ENCODE results near the gene ARHGAP45.
"Not testable (repeated sequence)": the region's sequence is repeated elsewhere in the genome, so short reads cannot be mapped to it uniquely, and the experiment has no call there.

ARHGAP45 gene

GRCh38 chr19:1105873-1106840 is 39.2 kb downstream of the ARHGAP45 start:
- no peak for DNase-seq

DNA sequence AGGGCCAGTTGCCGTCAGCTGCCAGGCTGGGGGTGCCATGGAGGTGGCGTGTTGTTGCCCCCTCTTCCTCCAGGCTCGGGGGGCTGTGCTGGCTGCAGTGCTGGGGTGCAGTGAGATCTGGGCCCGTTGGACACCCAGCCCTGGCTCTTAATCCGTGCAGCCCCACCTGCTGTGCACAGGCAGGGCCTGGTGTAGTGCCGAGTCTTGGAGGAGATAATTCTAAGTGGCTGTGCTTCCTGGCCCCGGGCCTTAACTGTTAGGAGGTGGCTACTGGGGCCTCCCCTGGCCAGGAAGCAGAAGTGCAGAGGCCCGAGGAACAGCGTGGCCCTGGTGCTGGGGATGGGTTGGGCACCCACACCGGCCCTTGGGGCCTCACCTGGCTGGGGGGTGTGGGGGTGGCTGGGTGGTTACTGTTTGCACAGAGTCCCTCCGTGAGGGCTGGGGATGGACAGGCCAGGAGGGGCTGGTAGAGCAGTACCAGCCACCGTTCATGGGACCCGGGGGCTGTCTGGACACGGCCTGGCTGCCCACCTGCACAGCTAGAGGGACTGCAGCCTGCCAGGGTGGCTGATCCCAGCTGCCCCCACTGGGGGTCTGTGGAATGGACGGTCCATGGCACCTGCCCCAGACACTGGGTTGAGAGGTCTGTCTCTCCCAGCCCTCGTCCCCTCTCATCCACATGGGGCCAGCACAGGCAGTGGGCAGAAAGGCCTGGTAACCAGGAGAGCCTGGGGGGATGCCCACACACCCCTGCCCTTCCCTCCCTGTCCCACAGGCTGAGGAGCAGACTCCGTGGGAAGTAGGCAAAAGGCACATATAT is 40.1 kb downstream of the ARHGAP45 start:
- DNase-seq = no peak

DNA sequence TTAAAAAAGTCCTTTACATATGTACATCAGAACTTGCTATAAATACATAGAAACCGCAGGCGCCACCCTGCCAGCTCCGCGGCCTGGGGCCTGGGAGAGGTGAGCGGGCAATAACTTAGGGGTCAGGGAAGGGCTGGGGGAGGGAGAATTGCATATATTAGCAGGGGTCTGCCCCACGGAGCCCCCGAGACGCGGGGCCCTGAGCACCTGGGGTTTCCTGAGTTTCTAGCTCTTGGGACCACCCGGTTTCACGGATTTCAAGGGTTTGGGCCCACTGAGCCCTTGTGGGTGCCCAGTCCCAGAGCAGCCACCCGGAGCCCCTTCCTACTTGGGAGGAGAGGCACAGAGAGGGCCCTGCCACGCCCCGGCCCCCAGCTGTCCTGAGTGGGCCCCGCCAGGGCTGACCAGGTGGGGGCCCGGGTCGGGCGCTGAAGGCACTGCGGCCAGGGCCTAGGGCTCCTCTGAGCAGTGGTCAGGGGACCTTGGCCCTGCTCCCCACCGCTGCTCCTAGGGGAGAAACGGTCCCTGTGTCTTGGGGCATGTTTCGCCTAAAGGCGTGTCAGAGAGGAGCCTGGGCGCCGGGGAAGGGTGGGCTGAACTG is 40.8 kb downstream of the ARHGAP45 start:
- no peak for DNase-seq

DNA sequence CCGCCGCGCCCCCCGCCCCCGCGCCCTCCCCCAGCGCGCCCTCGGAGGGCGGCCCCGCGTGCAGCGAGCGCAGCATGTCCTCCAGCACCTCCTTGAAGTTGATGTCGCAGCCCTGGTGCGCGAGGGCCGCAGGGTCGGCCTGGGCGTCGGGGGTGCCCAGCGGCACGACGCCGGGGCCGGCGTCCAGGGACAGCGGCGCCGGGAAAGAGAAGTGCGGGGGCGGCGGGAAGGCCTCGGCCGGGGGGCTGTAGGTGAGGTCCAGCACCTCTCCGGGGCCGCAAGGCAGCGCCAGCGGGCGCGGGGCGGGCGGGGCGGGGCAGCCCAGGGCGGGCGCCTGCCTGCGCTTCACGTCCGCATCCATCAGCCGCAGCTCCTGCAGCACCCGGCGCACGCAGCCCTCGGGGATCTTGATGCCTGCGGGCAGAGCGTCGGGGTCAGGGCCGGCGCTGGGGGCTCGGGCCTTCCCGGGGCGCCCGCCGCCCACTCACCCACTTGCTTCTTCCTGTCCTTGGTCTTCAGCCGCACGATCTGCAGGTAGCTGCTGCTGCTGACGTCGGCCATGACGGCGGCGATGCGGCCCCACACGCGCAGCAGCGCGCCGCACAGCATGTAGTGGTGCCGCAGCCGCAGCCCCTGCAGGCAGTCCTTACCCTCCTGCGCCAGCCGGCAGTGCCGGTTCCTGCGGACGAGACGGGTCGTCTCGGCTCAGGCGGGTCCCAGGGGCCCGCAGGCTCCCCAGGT is 41.5 kb downstream of the ARHGAP45 start:
- no peak for DNase-seq

DNA sequence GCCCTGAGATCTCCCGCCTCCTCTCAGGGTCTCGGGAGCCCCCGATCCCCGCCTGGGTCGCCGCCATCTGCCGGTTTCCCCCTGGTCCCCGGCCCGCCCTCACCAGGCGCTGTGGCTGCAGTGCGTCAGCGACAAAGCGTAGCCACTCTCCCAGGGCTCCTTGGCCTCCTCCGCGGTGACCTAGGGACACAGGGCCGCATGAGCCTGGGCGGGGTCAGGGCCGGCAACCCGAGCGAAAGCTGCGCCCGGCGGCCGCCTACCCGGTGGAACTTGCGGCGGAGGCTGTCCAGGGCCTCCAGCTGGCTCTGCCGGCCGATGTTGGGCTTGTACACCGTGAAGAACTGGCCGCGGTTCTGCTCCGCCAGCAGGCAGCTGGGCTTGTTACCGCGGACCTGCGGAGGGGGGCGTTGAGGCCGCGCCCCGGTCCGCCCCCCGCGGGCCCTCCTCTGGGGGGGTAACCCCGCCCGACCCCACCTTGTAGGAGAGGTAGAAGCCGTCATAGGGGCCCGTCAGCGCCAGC is 42.1 kb downstream of the ARHGAP45 start:
- no peak for DNase-seq

DNA sequence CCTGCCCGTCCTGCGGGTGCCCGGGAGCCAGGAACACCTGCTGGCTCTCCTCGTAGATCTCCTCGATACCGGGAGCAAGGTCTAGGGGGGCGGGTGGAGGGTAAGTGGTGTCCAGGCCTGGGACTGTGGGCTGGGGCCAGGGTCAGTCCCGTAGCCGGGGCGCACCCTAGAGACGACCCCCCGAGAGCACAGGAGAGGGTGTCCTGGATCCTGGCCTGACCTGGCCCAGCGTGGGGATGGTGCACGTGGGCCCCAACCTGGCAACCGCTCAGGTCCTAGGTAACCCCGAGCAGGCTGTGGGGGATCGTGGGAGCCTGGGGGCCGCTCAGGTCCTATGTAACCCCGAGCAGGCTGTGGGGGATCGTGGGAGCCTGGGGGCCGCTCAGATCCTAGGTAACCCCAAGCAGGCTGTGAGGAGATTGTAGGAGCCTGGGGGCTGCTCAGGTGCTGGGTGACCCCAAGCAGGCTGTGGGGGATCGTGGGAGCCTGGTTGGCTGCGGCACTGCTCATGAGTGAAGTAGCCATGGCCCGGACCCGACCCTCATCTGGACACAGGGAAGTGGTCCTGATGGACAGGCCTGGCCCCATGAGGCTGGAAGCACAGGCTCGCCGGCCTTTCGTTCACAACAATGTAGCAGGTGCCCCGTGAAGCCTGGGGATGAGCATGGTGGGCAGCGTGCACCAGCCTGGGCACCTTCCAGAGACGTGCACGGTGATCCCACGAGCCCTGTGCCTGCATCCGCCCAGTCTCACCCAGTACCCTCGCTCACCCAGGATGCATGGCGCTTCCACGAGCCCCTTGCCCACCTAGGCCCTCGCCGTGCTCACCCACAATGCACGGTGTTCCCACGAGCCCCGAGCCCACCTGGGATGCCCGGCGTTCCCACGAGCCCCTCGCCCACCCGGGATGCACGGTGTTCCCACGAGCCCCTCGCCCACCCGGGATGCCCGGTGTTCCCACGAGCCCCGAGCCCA is 43.0 kb downstream of the ARHGAP45 start:
- DNase-seq = no peak

- DNase-seq = no peak
Measured at GRCh38 chr19:1110809-1111640, 44.1 kb downstream of the ARHGAP45 start.

DNA sequence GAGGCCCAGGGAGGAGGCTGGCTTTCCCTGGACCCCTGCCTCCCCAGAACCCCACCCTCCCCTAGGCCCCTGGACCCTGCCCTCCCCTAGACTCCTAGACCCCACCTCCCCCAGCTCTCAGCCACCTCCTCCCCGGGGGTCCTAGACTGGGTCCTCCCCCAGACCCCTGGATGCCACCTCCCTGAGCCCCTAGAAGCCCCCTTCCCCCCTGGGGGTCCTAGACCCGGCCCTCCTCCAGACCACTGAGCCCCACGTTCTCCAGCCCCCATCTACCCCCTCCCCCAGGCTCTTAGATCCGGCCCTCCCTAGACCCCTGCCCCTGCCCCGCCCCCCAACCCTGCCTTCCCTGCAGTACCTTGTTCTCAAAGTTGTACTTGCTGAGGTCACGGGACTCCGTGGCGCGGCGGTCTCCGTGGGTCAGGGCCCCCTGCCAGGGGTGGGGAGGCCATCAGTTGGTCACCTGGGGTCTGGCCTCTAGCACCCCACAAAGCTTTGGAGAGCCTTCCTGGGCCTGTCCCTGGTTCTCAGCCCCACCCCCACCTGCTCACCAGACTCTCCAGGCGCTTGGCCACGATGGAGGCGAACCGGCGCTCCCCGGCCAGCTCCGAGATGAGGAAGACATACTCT is 44.8 kb downstream of the ARHGAP45 start:
- no peak for DNase-seq

DNA sequence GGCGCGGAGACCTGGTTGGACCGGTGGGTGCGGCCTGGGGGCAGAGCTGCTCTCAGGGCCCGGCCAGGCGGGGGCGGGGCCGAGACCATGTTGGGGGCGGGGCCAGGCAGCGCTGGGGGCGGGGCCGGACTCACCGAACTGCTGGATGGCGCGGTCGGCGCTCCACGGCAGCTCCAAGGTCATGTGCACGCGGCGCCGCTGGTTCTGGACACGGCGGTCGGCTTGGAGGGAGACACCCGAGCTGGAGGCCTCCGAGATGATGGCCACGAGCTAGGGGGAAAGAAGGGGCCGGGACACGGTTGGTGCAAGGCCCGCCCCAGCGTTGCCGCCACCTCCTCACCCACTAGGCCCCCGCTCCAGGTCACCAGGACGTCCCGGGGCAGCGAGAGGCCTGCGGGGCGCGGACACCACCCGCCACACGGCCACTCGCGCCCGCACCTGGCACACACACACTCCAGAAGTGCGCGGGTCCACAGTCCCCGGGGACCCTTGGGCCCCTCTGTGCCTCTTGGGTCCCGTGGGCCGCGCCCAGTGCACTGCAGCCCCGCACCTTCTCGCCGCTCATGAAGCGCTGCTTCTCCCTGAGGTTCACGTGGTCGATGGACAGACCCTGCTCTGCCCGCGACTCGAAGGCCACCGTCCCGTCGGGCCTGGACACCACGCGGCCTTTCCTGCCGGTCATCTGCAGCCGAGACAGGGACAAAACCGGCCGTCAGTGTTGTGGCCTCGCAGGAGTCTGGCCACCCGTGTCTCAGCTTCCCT is 45.5 kb downstream of the ARHGAP45 start:
- no peak for DNase-seq

- DNase-seq = peak; percentile 76
Measured at GRCh38 chr19:1113030-1113985, 46.3 kb downstream of the ARHGAP45 start.

DNA sequence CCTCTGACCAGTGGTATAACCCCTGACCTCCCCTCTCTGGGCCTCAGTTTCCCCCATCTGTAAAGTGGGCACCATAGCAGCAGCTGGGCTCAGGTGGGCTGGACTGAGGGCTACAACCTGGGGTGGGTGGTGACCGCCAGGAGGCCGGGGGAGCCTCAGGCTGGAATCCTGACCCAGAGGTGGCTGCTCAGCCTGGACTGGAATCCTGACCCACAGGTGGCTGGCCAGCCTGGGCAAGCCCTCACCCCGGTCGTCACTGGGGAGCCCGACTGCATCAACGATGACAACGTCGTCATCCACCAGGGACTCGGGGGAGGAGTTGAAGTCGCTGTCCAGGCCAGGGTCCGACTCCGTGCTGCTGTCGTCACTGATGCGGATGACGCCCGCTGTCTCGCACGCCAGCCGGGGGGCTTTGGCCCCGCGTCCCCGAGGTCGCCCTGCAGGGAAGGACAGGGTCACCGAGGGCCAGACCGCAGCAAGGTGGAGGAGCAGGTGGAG is 47.1 kb downstream of the ARHGAP45 start:
- no peak for DNase-seq

DNA sequence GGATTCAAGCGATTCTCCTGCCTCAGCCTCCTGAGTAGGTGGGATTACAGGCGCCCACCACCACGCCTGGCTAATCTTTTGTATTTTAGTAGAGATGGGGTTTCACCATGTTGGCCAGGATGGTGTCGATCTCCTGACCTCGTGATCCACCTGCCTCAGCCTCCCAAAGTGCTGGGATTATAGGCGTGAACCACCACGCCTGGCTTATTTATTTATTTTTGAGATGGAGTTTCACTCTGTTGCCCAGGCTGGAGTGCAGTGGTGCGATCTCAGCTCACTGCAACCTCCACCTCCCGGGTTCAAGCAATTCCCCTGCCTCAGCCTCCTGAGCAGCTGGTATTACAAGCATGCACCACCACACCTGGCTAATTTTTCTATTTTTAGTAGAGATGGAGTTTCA is 47.8 kb downstream of the ARHGAP45 start:
- DNase-seq = not testable (repeated sequence)

DNA sequence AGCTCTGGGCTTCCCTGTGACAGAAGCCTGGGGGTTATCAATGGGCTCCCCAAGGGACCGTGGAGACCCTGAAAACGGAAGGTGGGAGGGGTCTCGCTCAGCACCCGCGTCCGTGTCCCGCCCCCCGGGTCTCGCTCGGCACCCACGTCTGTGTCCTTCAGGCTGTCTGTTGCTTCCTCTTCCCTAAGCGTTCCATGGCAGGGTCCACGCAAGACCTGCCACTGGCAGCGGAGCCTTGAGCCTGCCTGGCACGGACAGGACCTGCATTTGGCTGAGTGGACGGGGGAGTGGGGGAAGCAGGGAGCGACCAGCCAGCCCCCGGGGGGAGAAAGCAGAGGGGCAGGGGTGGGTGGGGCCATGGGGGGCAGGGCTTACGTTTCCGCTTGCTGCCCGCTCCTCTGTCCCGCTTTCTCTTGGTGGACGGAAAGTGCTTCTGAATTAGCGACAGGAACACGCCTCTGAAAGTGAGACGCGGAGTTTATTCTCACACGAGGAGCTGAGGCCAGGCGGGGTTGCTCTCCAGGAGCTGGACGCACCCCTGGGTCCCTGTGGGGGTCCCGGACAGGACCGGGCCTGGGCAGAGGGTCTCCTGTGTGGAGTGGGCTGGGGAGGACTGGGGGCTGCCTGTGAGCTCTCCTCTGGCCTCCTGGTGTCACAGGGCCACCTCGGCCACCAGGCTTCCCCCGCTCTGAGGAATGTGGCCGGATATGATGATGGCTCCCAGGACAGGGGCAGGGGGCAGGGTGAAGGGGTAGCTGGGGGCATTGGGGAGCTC is 48.9 kb downstream of the ARHGAP45 start:
- DNase-seq = no peak

- DNase-seq = no peak
Measured at GRCh38 chr19:1116726-1117581, 50.0 kb downstream of the ARHGAP45 start.

- DNase-seq = no peak
Measured at GRCh38 chr19:1117654-1118053, 50.7 kb downstream of the ARHGAP45 start.

DNA sequence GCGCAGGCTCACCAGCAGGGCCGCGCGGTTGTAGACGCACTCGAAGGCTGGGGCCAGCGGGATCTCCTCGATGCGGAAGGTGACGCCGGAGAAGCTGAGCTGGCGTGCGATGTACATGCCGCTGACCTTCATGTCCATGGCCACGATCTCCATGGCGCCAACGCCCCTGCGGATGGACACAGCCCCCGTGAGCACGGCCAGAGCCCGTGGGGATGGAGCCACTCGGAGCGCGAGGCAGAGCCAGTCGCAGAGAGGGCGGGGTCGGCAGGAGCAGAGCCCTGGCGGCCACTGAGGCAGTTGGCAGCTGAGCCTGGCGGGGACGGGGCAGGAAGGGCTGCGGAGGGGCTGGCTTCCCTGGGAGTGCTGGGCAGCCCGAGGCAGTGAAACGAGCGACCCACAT is 52.0 kb downstream of the ARHGAP45 start:
- DNase-seq = no peak
